B cell (primary cell): ENCODE results near the gene POLR1E. TPM values are rescaled to one million over a fixed set of nuclear protein-coding genes. Genes with fewer than 3 reads are reported as not detected.

Experiments
- ATAC-seq: fragments of 200-7000 bp; cut with Tn5 transposase; one replicate; pipeline ENCODE4 v1.10.0; 2021; ENCODE audit warnings: low read depth, mild to moderate bottlenecking, moderate number of reproducible peaks, moderate library complexity
- CTCF ChIA-PET: fragments of 350-600 bp; sonication (Branson Sonifier 250); formaldehyde crosslinking; loops from one replicate; lab custom pipeline; 2021; ENCODE audit warnings: antibody characterized with exemption, inconsistent platforms; lab: Charles Lee
- POLR2A ChIA-PET: fragments of 350-600 bp; sonication (Branson Sonifier 250); formaldehyde crosslinking; loops from one replicate; lab custom pipeline; 2021; ENCODE audit warnings: antibody characterized with exemption; lab: Charles Lee
- DNase-seq: peaks from one replicate; pipeline ENCODE4 v3.0.0; 2013
- H2AFZ ChIP-seq: 2 replicates; pipeline ENCODE4 v1.6.1; 2012; ENCODE audit warnings: mild to moderate bottlenecking, low read depth, low read length; ENCODE audit not compliant: insufficient read depth, poor library complexity, severe bottlenecking
- H3K27ac ChIP-seq, 2 donors: 1 replicate in 1 of 2; 2 replicates in 1 of 2; pipeline ENCODE4 v1.5.1; 2012 to 2013; ENCODE audit warnings: low read length in 2 of 2, mild to moderate bottlenecking in 2 of 2, moderate library complexity in 1 of 2
- H3K27me3 ChIP-seq, 4 experiments: fragments of 200-600 bp in 1 of 4; sonication (generic) in 1 of 4; replicated peaks in 1 of 4; 1 replicate in 2 of 4; 2 replicates in 2 of 4; pipeline versions ENCODE4 v1.6.1 to v1.7.0; 2013 to 2016; ENCODE audit warnings: low read length in 3 of 4, mild to moderate bottlenecking in 2 of 4, mixed read lengths in 1 of 4, moderate library complexity in 1 of 4; ENCODE audit not compliant: insufficient read depth in 4 of 4, control insufficient read depth in 3 of 4; ENCODE audit errors: control extremely low read depth in 1 of 4
- H3K36me3 ChIP-seq, 2 experiments: replicated peaks in 1 of 2; 1 replicate in 1 of 2; 2 replicates in 1 of 2; pipeline versions ENCODE4 v1.6.1 to v1.7.1; 2013; ENCODE audit warnings: low read length in 1 of 2; ENCODE audit not compliant: insufficient read depth in 2 of 2, control insufficient read depth in 1 of 2; ENCODE audit errors: control extremely low read depth in 1 of 2, extremely low read depth in 1 of 2
- H3K4me1 ChIP-seq, 2 donors: fragments of 200-600 bp in 1 of 2; sonication (generic) in 1 of 2; 1 replicate in 1 of 2; 2 replicates in 1 of 2; pipeline versions ENCODE4 v1.5.1 to v1.6.1; 2013 to 2017; ENCODE audit warnings: low read length in 2 of 2; ENCODE audit not compliant: control insufficient read depth in 2 of 2, insufficient read depth in 2 of 2
- H3K4me2 ChIP-seq: replicated peaks from 2 replicates; pipeline ENCODE3; 2012; ENCODE audit warnings: mild to moderate bottlenecking, low read depth, low read length; ENCODE audit not compliant: poor library complexity, severe bottlenecking
- H3K4me3 ChIP-seq, 5 experiments: fragments of 200-600 bp in 1 of 5; sonication (generic) in 1 of 5; 1 replicate in 3 of 5; 2 replicates in 2 of 5; pipeline versions ENCODE4 v1.5.1 to v1.7.0; 2011 to 2016; ENCODE audit warnings: low read length in 4 of 5, mild to moderate bottlenecking in 4 of 5, low read depth in 2 of 5, control low read depth in 1 of 5, moderate library complexity in 1 of 5; ENCODE audit not compliant: insufficient read depth in 1 of 5; ENCODE audit errors: control extremely low read depth in 1 of 5, extremely low read depth in 1 of 5
- H3K79me2 ChIP-seq: fragments of 200-600 bp; sonication (generic); one replicate; pipeline ENCODE4 v1.6.0; 2016; ENCODE audit warnings: low read length; ENCODE audit not compliant: control insufficient read depth, insufficient read depth
- H3K9ac ChIP-seq: fragments of 200-600 bp; sonication (generic); 2 replicates; pipeline ENCODE4 v1.6.1; 2017; ENCODE audit warnings: mild to moderate bottlenecking, low read length, moderate library complexity
- H3K9me3 ChIP-seq, 3 donors: one replicate each; pipeline versions ENCODE4 v1.6.1 to v1.7.1; 2013; ENCODE audit warnings: low read length in 2 of 3; ENCODE audit not compliant: control insufficient read depth in 2 of 3, insufficient read depth in 1 of 3; ENCODE audit errors: control extremely low read depth in 1 of 3
- H4K20me1 ChIP-seq: 2 replicates; pipeline ENCODE4 v1.6.0; 2012; ENCODE audit warnings: mild to moderate bottlenecking, low read length; ENCODE audit not compliant: insufficient read depth, control insufficient read depth, poor library complexity, severe bottlenecking
- H3K27ac Mint-ChIP-seq: one replicate; pipeline ENCODE4 v1.8.0; 2021; ENCODE audit warnings: mixed read lengths
- H3K27me3 Mint-ChIP-seq: one replicate; pipeline ENCODE4 v1.8.0; 2021; ENCODE audit warnings: mixed read lengths
- H3K4me1 Mint-ChIP-seq: one replicate; pipeline ENCODE4 v1.8.0; 2021; ENCODE audit warnings: mixed read lengths
- H3K4me3 Mint-ChIP-seq: one replicate; pipeline ENCODE4 v1.8.0; 2021; ENCODE audit warnings: mixed read lengths
- H3K9me3 Mint-ChIP-seq: one replicate; pipeline ENCODE4 v1.8.0; 2022; ENCODE audit warnings: mixed read lengths; ENCODE audit not compliant: insufficient read depth
- EZH2 ChIP-seq: IDR thresholded peaks from 2 replicates; pipeline ENCODE4 v1.6.1; 2012; ENCODE audit warnings: borderline replicate concordance, low read depth, mild to moderate bottlenecking, moderate library complexity, low read length; ENCODE audit not compliant: insufficient read depth, poor library complexity, severe bottlenecking
- WGBS: methylation state at CpG from one replicate; pipeline ENCODE4 v1.1.5; 2013; ENCODE audit warnings: missing lambda C conversion rate; ENCODE audit not compliant: insufficient coverage; 5-methylcytosine and 5-hydroxymethylcytosine counted together
- intact Hi-C: fragments of 100-400 bp; cut with micrococcal nuclease; formaldehyde crosslinking; loops from one replicate; pipeline ENCODE4 v1.10.0; 2022
- polyA plus RNA-seq: library from polyadenylated mRNA; depleted of rRNA; stranded (reverse); fragments of >200 nt; gene quantifications from 2 replicates; pipeline ENCODE4 v1.2.3, GENCODE V29; 2012
- total RNA-seq, 2 donors: library from RNA; stranded (reverse); fragments of 120-200 nt in 1 of 2; gene quantifications; 1 replicate in 1 of 2; 2 replicates in 1 of 2; pipeline versions ENCODE4 v1.2.3 to v1.2.4, GENCODE V29; 2013 to 2022
- TF ChIP-seq, protein P1 (sequence below): fragments of 200-600 bp; IDR thresholded peaks from one replicate; pipeline ENCODE4 v1.8.0; 2022; ENCODE audit warnings: antibody characterized with exemption, mild to moderate bottlenecking

Gene POLR1E
- total and polyA plus RNA-seq, 2 donors (not counting 1 experiment from before 2014, with no cell fraction given), result 11.6 to 31.0 TPM

DNA sequence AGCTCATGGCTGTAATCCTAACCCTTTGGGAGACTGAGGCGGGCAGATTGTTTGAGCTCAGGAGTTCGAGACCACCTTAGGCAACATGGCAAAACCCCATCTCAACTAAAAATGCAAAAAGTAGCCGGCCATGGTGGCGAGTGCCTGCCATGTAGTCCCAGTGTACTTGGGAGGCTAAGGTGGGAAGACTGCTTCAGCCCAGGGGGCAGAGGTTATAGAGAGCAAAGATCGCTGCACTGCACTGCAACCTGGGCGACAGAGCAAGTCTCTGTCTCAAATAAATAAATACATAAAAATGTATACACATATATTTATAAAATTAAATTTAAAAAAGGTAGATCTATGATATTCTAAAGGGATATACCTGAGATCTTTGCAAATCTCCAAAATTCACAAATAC, 39.9 kb upstream of the POLR1E start:
- no peak overlapping the region for H3K4me3 ChIP-seq
- TF ChIP-seq, protein P1, sequence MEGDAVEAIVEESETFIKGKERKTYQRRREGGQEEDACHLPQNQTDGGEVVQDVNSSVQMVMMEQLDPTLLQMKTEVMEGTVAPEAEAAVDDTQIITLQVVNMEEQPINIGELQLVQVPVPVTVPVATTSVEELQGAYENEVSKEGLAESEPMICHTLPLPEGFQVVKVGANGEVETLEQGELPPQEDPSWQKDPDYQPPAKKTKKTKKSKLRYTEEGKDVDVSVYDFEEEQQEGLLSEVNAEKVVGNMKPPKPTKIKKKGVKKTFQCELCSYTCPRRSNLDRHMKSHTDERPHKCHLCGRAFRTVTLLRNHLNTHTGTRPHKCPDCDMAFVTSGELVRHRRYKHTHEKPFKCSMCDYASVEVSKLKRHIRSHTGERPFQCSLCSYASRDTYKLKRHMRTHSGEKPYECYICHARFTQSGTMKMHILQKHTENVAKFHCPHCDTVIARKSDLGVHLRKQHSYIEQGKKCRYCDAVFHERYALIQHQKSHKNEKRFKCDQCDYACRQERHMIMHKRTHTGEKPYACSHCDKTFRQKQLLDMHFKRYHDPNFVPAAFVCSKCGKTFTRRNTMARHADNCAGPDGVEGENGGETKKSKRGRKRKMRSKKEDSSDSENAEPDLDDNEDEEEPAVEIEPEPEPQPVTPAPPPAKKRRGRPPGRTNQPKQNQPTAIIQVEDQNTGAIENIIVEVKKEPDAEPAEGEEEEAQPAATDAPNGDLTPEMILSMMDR, result no peak
- TF ChIP-seq EZH2, result no peak
- DNase-seq, result no peak
- H3K36me3 ChIP-seq, result peaks cover 4 to 27% of the 10 kb centered on the region in 2 experiments
- no peaks in the 10 kb centered on the region for H3K27me3 ChIP-seq
- no peak overlapping the region for H3K4me2 ChIP-seq
- peaks cover 60% of the 10 kb centered on the region for H3K79me2 ChIP-seq
- ChIA-PET CTCF (interaction anchor here (0.6 kb wide), 1 partner anchor 147 kb away, joined by 3 read pairs; the partner anchor contains the start of gene TOMM5), POLR2A (interaction anchor here (1.1 kb wide), 1 partner anchor 20 kb away, joined by 4 read pairs; the partner anchor contains the start of gene ZBTB5)
- intact Hi-C loops, result no loop called here
- H2AFZ ChIP-seq, result no peak overlapping the region
- H3K27ac Mint-ChIP-seq, result no peak overlapping the region
- no peaks in the 10 kb centered on the region for H3K9me3 ChIP-seq
- no peaks in the 10 kb centered on the region for H3K4me1 ChIP-seq
- H3K27ac ChIP-seq, result no peak overlapping the region
- ATAC-seq, result no peak
- H3K9ac ChIP-seq, result no peak overlapping the region
- H3K4me1 Mint-ChIP-seq, result peaks cover 10% of the 10 kb centered on the region
- peaks cover 33% of the 10 kb centered on the region for H4K20me1 ChIP-seq
- no peaks in the 10 kb centered on the region for H3K9me3 Mint-ChIP-seq
- H3K4me3 Mint-ChIP-seq, result no peak overlapping the region
- H3K27me3 Mint-ChIP-seq, result no peaks in the 10 kb centered on the region
- no CpG with 5 or more reads among the region's 6 CpGs for WGBS

DNA sequence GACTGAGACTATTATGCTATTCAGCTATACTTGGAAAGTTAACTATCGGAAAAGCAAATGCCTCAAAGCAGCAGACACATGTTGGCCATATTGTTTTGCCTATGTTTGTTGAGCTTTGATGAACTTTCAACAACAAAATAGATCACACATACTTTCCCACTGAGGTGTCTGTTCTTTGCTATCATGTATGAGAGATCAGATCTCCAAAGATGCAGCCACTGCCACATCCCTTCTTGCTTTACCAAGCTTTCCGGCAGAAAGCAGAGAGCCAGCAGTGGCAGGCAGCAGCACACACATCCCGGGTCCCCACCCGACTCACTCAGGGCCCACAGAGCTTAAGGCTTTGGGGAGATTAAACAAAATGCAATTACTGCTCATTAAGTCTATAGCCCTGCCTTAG, 39.3 kb upstream of the POLR1E start:
- Mint-ChIP-seq H3K27ac (no peak overlapping the region), H3K4me1 (peaks cover 10% of the 10 kb centered on the region), H3K27me3 (no peaks in the 10 kb centered on the region), H3K4me3 (no peak overlapping the region), H3K9me3 (no peaks in the 10 kb centered on the region)
- no peak for ATAC-seq
- no peak for TF ChIP-seq EZH2
- TF ChIP-seq, protein P1, result no peak
- no peak overlapping the region for H3K9ac ChIP-seq
- H4K20me1 ChIP-seq, result peaks cover 38% of the 10 kb centered on the region
- no peak overlapping the region for H2AFZ ChIP-seq
- no peaks in the 10 kb centered on the region for H3K27me3 ChIP-seq
- ChIA-PET CTCF (no interaction called here), POLR2A (interaction anchor here (1.1 kb wide), 1 partner anchor 19 kb away, joined by 4 read pairs; the partner anchor contains the start of gene ZBTB5)
- intact Hi-C loops, result no loop called here
- no peaks in the 10 kb centered on the region for H3K9me3 ChIP-seq
- H3K4me2 ChIP-seq, result no peak overlapping the region
- peaks cover 66% of the 10 kb centered on the region for H3K79me2 ChIP-seq
- H3K27ac ChIP-seq, result no peak overlapping the region
- DNase-seq, result no peak
- H3K36me3 ChIP-seq, result peaks cover 4 to 22% of the 10 kb centered on the region in 2 experiments
- no peaks in the 10 kb centered on the region for H3K4me1 ChIP-seq
- 93% methylated on average over 3 of the region's 4 CpGs for WGBS
- no peak overlapping the region for H3K4me3 ChIP-seq
